GM10266 (cell line): Measurements from ENCODE around the gene CACNA1E.

Experiments
- DNase-seq: peaks from one replicate; pipeline ENCODE4 v3.0.0; 2012; ENCODE audit errors: extremely low spot score
- CTCF ChIP-seq: IDR thresholded peaks from 2 replicates; pipeline ENCODE4 v1.5.1; 2012; ENCODE audit warnings: mild to moderate bottlenecking, low read depth; ENCODE audit not compliant: control insufficient read depth, insufficient read depth; ENCODE audit errors: missing control alignments

The CACNA1E gene

GRCh38 chr1:181608386-181608785, 125.1 kb downstream of the CACNA1E start:
- TF ChIP-seq CTCF = no peak
- DNase-seq = no peak

GRCh38 chr1:181608948-181609347, 125.6 kb downstream of the CACNA1E start:
- no peak for TF ChIP-seq CTCF
- DNase-seq = no peak

- no peak for DNase-seq
- no peak for TF ChIP-seq CTCF
Observed at GRCh38 chr1:181612100-181612499, 128.8 kb downstream of the CACNA1E start.

- no peak for DNase-seq
- TF ChIP-seq CTCF = no peak
Observed at GRCh38 chr1:181618559-181618958, 135.2 kb downstream of the CACNA1E start.

GRCh38 chr1:181620183-181620582, 136.9 kb downstream of the CACNA1E start:
- DNase-seq = no peak
- no peak for TF ChIP-seq CTCF

GRCh38 chr1:181623850-181624249, 140.5 kb downstream of the CACNA1E start:
- no peak for TF ChIP-seq CTCF

GRCh38 chr1:181626279-181626938, 143.1 kb downstream of the CACNA1E start:
- no peak for DNase-seq
- TF ChIP-seq CTCF = no peak

More at GRCh38 chr1:181623850-181624249, 140.5 kb downstream of the CACNA1E start:
- no peak for DNase-seq
